ENCODE data around the gene FBXL17.
A peak's percentile ranks its signal among the peaks of the same experiment; 100 is the strongest.
"Not testable (repeated sequence)": the region's sequence is repeated elsewhere in the genome, so short reads cannot be mapped to it uniquely, and the experiment has no call there.

The FBXL17 gene

GRCh38 chr5:108381954-108382783 is at the start of gene FBXL17:
Gene FBXL17 (minus strand): TSS chr5:108382098.
- peak; percentile 92 for DNase-seq

- DNase-seq: no peak
These were observed 49.2 kb upstream of the FBXL17 start for GRCh38 chr5:108430931-108431608.

- no peak for DNase-seq
These were observed 39.8 kb upstream of the FBXL17 start for GRCh38 chr5:108421713-108422112.

- DNase-seq: no peak
These were observed 38.9 kb upstream of the FBXL17 start for GRCh38 chr5:108420755-108421154.

GRCh38 chr5:108420158-108420557 is 38.3 kb upstream of the FBXL17 start:
- no peak for DNase-seq

- no peak for DNase-seq
These were observed 36.3 kb upstream of the FBXL17 start for GRCh38 chr5:108418197-108418596.

GRCh38 chr5:108417166-108417670 is 35.3 kb upstream of the FBXL17 start:
- no peak for DNase-seq

- no peak for DNase-seq
These were observed 33.8 kb upstream of the FBXL17 start for GRCh38 chr5:108415726-108416125.

- DNase-seq: no peak
These were observed 27.9 kb upstream of the FBXL17 start for GRCh38 chr5:108409786-108410185.

GRCh38 chr5:108405201-108405600 is 23.3 kb upstream of the FBXL17 start:
- not testable (repeated sequence) for DNase-seq

GRCh38 chr5:108398964-108399363 is 17.1 kb upstream of the FBXL17 start:
- no peak for DNase-seq

- DNase-seq: not testable (repeated sequence)
These were observed 14.9 kb upstream of the FBXL17 start for GRCh38 chr5:108396837-108397236.

GRCh38 chr5:108387758-108388157 is 5.9 kb upstream of the FBXL17 start:
- DNase-seq: no peak

- no peak for DNase-seq
These were observed 4.6 kb upstream of the FBXL17 start for GRCh38 chr5:108386345-108387061.

- no peak for DNase-seq
These were observed 2.8 kb upstream of the FBXL17 start for GRCh38 chr5:108384741-108385140.

GRCh38 chr5:108382784-108383330 is 959 bp upstream of the FBXL17 start:
- DNase-seq: no peak

- DNase-seq: peak; percentile 59
These were observed 446 bp downstream of the FBXL17 start for GRCh38 chr5:108381350-108381953.

GRCh38 chr5:108380531-108381349 is 1.2 kb downstream of the FBXL17 start:
- peak; percentile 54 for DNase-seq

GRCh38 chr5:108379722-108380530 is 2.0 kb downstream of the FBXL17 start:
- DNase-seq: no peak

- no peak for DNase-seq
These were observed 6.1 kb downstream of the FBXL17 start for GRCh38 chr5:108375768-108376167.

GRCh38 chr5:108373426-108373825 is 8.5 kb downstream of the FBXL17 start:
- no peak for DNase-seq

Data from NK-92 treated with Interleukin-12 subunit alpha and Interleukin-12 subunit beta, amount 100 ng/mL, for 24 hours (cell line).